Lower leg skin (tissue), 4 donors: ENCODE results near the gene ACOX1. TPM values are rescaled to one million over a fixed set of nuclear protein-coding genes. Genes with fewer than 3 reads are reported as not detected.

ENCODE experiments used
- DNase-seq, 2 donors: peaks; one replicate each; pipeline ENCODE4 v3.0.0-alpha.2; 2019; ENCODE audit warnings: low spot score in 2 of 2
- H3K4me3 ChIP-seq: fragments of 200-600 bp; sonication (generic); 2 replicates; pipeline ENCODE4 v1.5.1; 2017; ENCODE audit warnings: mild to moderate bottlenecking, low read depth; ENCODE audit not compliant: poor library complexity, severe bottlenecking
- POLR2A ChIP-seq, 2 donors: fragments of 450-650 bp; IDR thresholded peaks; one replicate each; pipeline ENCODE4 v1.6.1; 2016 to 2017; ENCODE audit warnings: antibody characterized with exemption in 2 of 2, mild to moderate bottlenecking in 1 of 2, moderate library complexity in 1 of 2
- WGBS, 2 donors: methylation state at CpG; one replicate each; pipeline ENCODE4 v1.1.5; 2018; 5-methylcytosine and 5-hydroxymethylcytosine counted together
- intact Hi-C: fragments of 100-400 bp; cut with DNase I; formaldehyde crosslinking; loops from one replicate; pipeline ENCODE4 v1.15.0; 2023; ENCODE audit warnings: low total_unique reads
- total RNA-seq, 4 donors: library from RNA; depleted of rRNA; stranded (reverse); fragments of >200 nt; gene quantifications; one replicate each; pipeline ENCODE4 v1.1.0, GENCODE V29; 2016
- TF ChIP-seq, protein P1 (sequence below), 3 donors: fragments of 450-650 bp; IDR thresholded peaks; one replicate each; pipeline ENCODE4 v1.5.1; 2016; ENCODE audit warnings: antibody characterized with exemption in 3 of 3, mild to moderate bottlenecking in 3 of 3, moderate library complexity in 2 of 3

ACOX1 gene
- total RNA-seq, 4 donors from 2014 or later = 71.2 to 102 (median 81.3) TPM

DNA sequence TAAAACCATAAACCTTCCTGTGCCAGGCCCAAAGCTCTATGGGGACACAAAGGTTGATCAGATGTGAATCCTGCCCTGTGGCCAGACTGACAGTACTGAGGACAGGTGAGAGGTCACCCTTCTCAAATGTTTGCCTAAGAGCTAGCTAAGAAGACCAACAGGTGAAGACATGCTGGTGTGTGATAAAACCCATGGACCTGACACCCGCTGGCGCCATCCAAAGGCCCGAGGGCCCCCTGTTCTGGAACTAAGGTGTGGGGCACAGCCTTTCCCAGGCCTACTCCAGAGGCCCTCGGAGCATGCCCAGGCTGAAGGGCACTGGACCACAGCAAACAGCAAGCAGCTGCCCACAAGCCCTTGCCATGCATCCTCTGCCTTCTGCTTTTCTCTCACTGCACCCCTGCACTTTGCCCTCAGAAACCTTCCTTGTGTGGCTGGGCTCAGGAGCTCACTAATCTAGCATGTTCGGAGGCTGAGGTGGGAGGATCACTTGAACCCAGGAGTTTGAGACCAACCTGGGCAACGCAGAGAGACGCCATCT is 16.5 kb upstream of the ACOX1 start:
- intact Hi-C loops = no loop called here
- no peak for DNase-seq
- no peak overlapping the region for H3K4me3 ChIP-seq
- TF ChIP-seq, protein P1, sequence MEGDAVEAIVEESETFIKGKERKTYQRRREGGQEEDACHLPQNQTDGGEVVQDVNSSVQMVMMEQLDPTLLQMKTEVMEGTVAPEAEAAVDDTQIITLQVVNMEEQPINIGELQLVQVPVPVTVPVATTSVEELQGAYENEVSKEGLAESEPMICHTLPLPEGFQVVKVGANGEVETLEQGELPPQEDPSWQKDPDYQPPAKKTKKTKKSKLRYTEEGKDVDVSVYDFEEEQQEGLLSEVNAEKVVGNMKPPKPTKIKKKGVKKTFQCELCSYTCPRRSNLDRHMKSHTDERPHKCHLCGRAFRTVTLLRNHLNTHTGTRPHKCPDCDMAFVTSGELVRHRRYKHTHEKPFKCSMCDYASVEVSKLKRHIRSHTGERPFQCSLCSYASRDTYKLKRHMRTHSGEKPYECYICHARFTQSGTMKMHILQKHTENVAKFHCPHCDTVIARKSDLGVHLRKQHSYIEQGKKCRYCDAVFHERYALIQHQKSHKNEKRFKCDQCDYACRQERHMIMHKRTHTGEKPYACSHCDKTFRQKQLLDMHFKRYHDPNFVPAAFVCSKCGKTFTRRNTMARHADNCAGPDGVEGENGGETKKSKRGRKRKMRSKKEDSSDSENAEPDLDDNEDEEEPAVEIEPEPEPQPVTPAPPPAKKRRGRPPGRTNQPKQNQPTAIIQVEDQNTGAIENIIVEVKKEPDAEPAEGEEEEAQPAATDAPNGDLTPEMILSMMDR (IDR thresholded peaks at IDR 0.05) = no peak
- no peak for TF ChIP-seq POLR2A (IDR thresholded peaks at IDR 0.05)
- WGBS, 2 donors = 91% methylated on average over 7 of the region's 7 CpGs

DNA sequence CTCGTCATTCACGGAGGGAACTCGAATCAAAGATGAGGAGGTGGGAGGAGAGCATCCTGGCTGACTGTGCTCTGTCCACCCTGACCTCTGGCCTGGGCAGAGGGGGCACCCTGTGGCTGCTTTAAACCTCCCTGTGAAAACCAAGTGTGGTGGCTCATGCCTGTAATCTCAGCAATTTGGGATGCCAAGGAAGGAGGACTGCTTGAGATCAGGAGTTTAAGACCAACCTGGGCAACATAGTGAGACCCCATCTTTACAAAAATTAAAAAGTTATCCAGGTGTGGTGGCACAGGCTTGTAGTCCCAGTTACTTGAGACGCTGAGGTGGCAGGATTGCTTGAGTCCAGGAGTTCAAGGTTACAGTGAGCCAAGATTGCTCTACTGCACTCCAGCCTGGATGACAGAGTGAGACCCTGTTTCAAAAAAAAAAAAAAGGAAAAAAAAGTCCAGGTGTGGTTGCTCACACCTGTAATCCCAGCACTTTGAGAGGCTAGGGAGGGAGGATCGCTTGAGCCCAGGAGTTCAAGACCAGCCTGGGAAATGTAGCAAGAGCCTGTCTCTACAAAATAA is 15.9 kb upstream of the ACOX1 start:
- intact Hi-C loops = no loop called here
- TF ChIP-seq, protein P1 (IDR thresholded peaks at IDR 0.05) = no peak
- no peak for TF ChIP-seq POLR2A (IDR thresholded peaks at IDR 0.05)
- DNase-seq = no peak
- 86 to 87% methylated on average over 5 of the region's 5 CpGs for WGBS, 2 donors
- H3K4me3 ChIP-seq = no peak overlapping the region

DNA sequence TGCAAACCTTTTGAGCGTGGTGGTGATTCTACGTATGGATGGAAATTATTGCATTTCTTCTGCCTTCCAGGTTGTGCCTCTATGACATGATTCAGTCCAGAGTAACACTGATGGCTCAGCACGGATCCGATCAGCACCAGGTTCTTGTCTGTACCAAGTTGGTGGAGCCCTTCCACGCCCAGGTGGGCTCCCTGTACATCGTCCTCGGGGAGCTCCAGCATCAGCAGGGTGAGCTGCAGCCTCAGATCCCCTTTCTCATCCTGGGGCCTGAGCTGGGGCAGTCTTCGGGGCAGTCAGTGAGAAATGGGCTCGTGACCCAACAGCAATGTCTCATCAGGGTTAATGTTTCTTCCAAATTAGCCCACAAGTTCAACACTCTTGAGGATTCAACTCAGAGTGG is 12.4 kb upstream of the ACOX1 start:
- TF ChIP-seq, protein P1 (IDR thresholded peaks at IDR 0.05) = no peak
- TF ChIP-seq POLR2A (IDR thresholded peaks at IDR 0.05) = no peak
- no peak overlapping the region for H3K4me3 ChIP-seq
- DNase-seq = no peak
- intact Hi-C loops = no loop called here
- WGBS, 2 donors = 95 to 98% methylated on average over 9 of the region's 9 CpGs

DNA sequence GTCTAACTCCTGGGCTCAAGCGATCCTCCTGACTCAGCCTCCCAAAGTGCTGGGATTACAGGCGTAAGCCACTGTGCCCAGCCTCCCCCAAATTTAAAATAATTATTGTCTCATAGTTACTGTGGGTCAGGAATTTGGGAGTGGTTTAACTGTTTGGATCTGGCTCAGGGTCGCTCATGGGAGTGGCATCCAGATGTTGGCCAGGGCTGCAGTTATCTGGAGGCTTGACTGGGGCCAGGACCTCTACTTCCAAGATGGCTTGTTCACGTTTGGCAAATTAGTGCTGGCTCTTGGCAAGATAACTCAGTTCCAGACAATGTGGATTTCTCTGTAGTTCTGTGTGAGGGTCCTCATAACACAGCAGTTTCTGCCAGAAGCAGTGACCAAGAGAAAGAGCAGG is 8.1 kb upstream of the ACOX1 start:
- 65 to 66% methylated on average over 4 of the region's 4 CpGs for WGBS, 2 donors
- H3K4me3 ChIP-seq = no peak overlapping the region
- no peak for DNase-seq

DNA sequence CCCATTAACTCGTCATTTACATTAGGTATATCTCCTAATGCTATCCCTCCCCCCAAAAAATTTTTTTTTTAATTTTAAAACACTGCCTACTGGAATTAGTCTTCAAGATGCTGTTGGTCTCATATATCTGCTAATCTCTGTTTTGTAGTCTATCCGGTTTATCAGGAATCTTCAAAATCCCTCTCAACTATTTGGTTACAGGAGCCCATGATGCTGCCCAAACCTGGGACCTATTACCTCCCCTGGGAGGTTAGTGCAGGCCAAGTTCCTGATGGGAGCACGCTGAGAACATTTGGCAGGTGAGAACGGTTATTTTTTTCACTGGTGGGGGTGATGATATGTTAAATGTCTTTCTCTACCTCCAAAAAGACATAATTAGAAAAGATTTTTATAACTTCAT is 7.0 kb upstream of the ACOX1 start:
- 66 to 69% methylated on average over 4 of the region's 4 CpGs for WGBS, 2 donors
- intact Hi-C loops = no loop called here

More for the DNA sequence above, 8.1 kb upstream of the ACOX1 start:
- intact Hi-C loops = no loop called here
- TF ChIP-seq POLR2A (IDR thresholded peaks at IDR 0.05) = no peak
- TF ChIP-seq, protein P1 (IDR thresholded peaks at IDR 0.05) = no peak

More for the DNA sequence above, 7.0 kb upstream of the ACOX1 start:
- H3K4me3 ChIP-seq = no peak overlapping the region
- TF ChIP-seq POLR2A (IDR thresholded peaks at IDR 0.05) = no peak
- TF ChIP-seq, protein P1 (IDR thresholded peaks at IDR 0.05) = no peak
- no peak for DNase-seq
